ENCODE data around the gene TMEM45A.
"Not testable (repeated sequence)": the region's sequence is repeated elsewhere in the genome, so short reads cannot be mapped to it uniquely, and the experiment has no call there.

The TMEM45A gene

GRCh38 chr3:100531093-100531492 lies 38.7 kb downstream of the TMEM45A start:
- in situ Hi-C loops (cut with MboI; ENCODE audit: low sequenced_read_pairs): no loop called here

GRCh38 chr3:100532411-100532810 lies 40.0 kb downstream of the TMEM45A start:
- in situ Hi-C loops (cut with MboI; ENCODE audit: low sequenced_read_pairs): no loop called here

GRCh38 chr3:100533176-100533575 lies 40.8 kb downstream of the TMEM45A start:
- in situ Hi-C loops (cut with MboI; ENCODE audit: low sequenced_read_pairs): no loop called here

- in situ Hi-C loops (cut with MboI; ENCODE audit: low sequenced_read_pairs): no loop called here
Measured at GRCh38 chr3:100535610-100535943, 43.2 kb downstream of the TMEM45A start.

GRCh38 chr3:100536093-100536492 lies 43.7 kb downstream of the TMEM45A start:
- in situ Hi-C loops (cut with MboI; ENCODE audit: low sequenced_read_pairs): no loop called here

- in situ Hi-C loops (cut with MboI; ENCODE audit: low sequenced_read_pairs): no loop called here
Measured at GRCh38 chr3:100537646-100538338, 45.4 kb downstream of the TMEM45A start.

GRCh38 chr3:100538339-100538706 lies 45.9 kb downstream of the TMEM45A start:
- in situ Hi-C loops (cut with MboI; ENCODE audit: low sequenced_read_pairs): no loop called here

- in situ Hi-C loops (cut with MboI; ENCODE audit: low sequenced_read_pairs): no loop called here
Measured at GRCh38 chr3:100540791-100541334, 48.4 kb downstream of the TMEM45A start.

GRCh38 chr3:100541428-100541827 lies 49.0 kb downstream of the TMEM45A start:
- in situ Hi-C loops (cut with MboI; ENCODE audit: low sequenced_read_pairs): not testable (repeated sequence)

GRCh38 chr3:100545371-100545770 lies 53.0 kb downstream of the TMEM45A start:
- in situ Hi-C loops (cut with MboI; ENCODE audit: low sequenced_read_pairs): no loop called here

- in situ Hi-C loops (cut with MboI; ENCODE audit: low sequenced_read_pairs): no loop called here
Measured at GRCh38 chr3:100546020-100546744, 53.8 kb downstream of the TMEM45A start.

- in situ Hi-C loops (cut with MboI; ENCODE audit: low sequenced_read_pairs): no loop called here
Measured at GRCh38 chr3:100548053-100548452, 55.6 kb downstream of the TMEM45A start.

GRCh38 chr3:100553618-100554372 lies 61.4 kb downstream of the TMEM45A start:
- in situ Hi-C loops (cut with MboI; ENCODE audit: low sequenced_read_pairs): no loop called here

- in situ Hi-C loops (cut with MboI; ENCODE audit: low sequenced_read_pairs): no loop called here
Measured at GRCh38 chr3:100554373-100554676, 61.9 kb downstream of the TMEM45A start.

GRCh38 chr3:100556673-100557310 lies 64.4 kb downstream of the TMEM45A start:
- in situ Hi-C loops (cut with MboI; ENCODE audit: low sequenced_read_pairs): no loop called here

- in situ Hi-C loops (cut with MboI; ENCODE audit: low sequenced_read_pairs): no loop called here
Measured at GRCh38 chr3:100558233-100558632, 65.8 kb downstream of the TMEM45A start.

GRCh38 chr3:100560426-100560825 lies 68.0 kb downstream of the TMEM45A start:
- in situ Hi-C loops (cut with MboI; ENCODE audit: low sequenced_read_pairs): no loop called here

GRCh38 chr3:100561459-100562158 lies 69.2 kb downstream of the TMEM45A start:
- in situ Hi-C loops (cut with MboI; ENCODE audit: low sequenced_read_pairs): no loop called here

- in situ Hi-C loops (cut with MboI; ENCODE audit: low sequenced_read_pairs): no loop called here
Measured at GRCh38 chr3:100562224-100562857, 69.9 kb downstream of the TMEM45A start.

- in situ Hi-C loops (cut with MboI; ENCODE audit: low sequenced_read_pairs): no loop called here
Measured at GRCh38 chr3:100563228-100563627, 70.8 kb downstream of the TMEM45A start.
